NCI-H2107 treated with DMSO at 0.1 percent for 48 hours (cell line): ENCODE measurements around the gene PCNX3.
A peak's percentile ranks its signal among the peaks of the same experiment; 100 is the strongest.
"Not testable (repeated sequence)": the region's sequence is repeated elsewhere in the genome, so short reads cannot be mapped to it uniquely, and the experiment has no call there.

ENCODE experiments used
- DNase-seq: peaks from one replicate; lab custom pipeline; 2025; ENCODE audit not compliant: unreplicated experiment; lab: John Stamatoyannopoulos, UW

The PCNX3 gene

DNA sequence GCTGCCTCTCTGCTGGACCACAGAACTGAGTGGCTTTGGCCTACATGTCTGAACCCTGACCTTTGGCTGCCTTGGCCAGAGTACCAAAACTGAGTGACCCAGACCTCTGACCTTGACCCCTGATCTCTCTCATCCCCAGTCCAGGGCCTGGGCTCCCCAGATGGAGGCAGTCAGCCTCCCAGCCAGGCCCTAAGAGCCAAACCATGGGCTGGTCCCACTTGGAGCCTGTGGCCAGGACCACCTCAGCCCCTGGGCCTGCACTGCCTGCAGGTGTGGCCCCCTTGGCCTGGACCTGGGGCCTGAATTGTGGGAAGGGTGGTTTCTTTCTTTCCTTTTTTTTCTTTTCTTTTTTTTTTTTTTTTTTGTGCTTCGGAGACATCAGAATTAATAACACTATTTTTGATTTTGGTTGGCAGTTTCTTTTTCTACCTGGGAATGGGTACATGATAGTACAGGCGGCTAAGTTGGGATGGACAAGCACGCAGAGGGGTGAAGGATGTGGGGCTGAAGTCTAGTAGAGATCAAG is 21.5 kb downstream of the PCNX3 start:
- DNase-seq = no peak

DNA sequence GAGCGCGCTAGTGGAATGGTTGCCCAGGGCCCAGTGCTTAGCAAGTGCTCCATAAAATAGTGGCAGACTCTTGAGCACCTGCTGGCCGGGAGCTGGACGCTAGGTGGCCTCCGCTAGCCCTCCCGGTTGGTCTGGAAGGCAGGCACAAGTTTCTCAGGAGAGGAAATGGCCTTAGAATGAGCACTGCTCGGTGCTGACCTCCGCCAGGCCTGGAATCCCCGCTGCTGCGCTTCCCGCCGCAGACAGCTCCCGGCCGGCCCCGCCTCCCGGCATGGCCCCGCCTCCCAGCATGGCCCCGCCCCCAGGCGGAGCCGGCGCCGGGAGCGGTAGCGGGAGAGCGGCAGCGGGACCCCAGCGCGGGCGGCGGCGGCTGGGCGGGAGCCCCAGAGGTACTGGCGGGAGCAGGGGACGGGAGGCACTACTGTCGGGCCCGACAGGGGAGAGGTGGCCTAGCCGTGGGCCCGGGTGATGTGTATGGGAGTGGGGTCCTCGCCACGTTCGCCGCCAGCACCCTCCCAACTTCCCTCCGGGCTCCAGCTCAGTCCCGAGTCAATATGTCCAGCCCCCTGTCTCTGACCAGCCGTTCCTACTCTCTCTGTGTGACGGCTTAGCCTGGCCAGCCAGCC is 22.3 kb downstream of the PCNX3 start, which contains the start of gene SIPA1:
Gene SIPA1 (plus strand): TSS at position 308 of the 626 bp plus-strand sequence. CDS start 2,821 bp downstream, outside the sequence.
- no peak for DNase-seq

GRCh38 chr11:65639228-65639597 is 23.6 kb downstream of the PCNX3 start:
- not testable (repeated sequence) for DNase-seq

DNA sequence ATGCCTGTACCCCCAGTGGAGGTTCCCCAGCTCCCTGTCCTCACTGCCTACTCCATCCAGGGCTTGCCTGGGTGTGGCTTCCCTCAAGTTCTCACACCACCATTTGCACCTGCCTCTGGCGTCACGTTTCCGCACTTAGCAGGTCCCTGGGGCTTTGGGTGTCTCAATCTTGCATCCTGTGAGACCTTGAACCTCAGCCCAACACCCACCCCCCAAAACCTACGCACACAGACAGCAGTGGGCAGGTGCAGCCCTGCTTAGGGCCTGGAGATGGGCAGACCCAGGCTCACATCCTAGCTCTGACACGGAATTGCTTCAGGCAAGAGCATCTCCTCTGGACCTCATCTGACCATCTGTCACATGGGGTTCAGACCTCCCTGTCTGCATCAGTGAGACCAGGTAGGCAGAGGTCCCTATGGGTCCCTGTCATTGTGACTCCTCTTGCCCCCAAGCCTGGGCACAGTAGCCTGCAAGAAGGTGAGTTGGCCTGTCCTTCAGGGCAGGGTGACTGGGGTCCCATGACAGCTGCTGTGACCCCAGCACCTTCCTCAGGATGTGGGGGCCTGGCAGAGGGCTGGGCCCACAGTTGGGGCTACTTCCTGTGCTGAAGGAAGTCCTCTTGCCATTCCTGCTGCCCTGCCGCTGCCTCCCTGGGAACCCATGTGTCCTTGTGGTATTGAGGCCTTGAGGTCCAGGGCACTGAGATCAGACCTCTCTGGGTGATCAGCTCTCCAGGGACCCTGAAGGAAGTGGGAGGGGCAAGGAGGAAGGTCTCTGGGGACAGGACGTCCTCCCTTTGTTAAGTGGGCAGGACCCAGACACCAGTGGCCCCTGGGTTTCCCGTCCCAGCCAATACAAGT is 24.3 kb downstream of the PCNX3 start:
- DNase-seq = peak; percentile 77

DNA sequence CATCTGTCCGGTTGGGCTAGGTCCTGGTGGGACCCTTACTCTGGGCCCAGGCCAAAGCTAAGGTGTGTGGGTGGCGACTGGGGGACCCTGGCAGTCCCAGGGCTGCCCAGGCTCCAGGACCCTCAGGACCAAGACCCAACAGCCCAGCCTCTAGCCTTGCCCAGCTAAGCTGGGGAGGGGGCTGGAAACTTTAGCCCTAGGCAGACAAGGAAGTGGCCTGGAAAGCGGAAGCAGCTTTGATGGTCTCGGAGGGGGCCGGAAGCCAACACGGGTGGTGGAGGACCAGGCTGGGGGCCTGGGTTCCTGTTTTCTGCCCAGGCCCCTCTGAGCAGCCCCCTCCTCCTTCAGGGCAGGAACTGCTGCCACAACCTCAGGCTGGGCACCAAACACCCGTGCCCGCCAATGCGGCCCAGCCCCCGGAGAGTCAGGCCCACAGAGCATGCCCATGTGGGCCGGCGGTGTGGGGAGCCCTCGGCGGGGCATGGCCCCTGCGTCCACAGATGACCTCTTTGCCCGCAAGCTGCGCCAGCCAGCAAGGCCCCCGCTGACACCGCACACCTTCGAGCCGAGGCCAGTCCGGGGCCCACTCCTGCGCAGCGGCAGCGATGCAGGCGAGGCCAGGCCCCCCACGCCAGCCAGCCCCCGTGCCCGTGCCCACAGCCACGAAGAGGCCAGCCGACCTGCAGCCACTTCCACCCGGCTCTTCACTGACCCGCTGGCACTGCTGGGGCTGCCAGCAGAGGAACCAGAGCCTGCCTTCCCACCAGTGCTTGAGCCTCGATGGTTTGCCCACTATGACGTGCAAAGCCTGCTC is 25.1 kb downstream of the PCNX3 start:
- no peak for DNase-seq

- no peak for DNase-seq
These were observed 25.9 kb downstream of the PCNX3 start for GRCh38 chr11:65641297-65642013.

- no peak for DNase-seq
These were observed 26.6 kb downstream of the PCNX3 start for GRCh38 chr11:65642014-65642671.

GRCh38 chr11:65643971-65644370 is 28.4 kb downstream of the PCNX3 start:
- DNase-seq = no peak

DNA sequence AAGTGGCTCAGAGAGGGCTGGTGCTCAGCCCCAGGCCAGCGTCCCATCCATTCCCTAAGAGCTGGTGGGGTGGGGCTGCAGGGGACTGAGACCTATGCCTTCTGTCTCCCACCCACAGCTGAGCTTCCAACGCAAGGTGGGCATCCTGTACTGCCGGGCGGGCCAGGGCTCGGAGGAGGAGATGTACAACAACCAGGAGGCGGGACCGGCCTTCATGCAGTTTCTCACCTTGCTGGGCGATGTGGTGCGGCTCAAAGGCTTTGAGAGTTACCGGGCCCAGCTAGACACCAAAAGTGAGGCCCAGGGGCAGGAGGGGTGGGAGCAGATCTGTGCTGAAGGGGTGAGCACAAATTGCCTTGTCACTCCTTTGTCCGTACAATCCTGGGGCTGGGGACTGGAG is 29.3 kb downstream of the PCNX3 start:
- no peak for DNase-seq

DNA sequence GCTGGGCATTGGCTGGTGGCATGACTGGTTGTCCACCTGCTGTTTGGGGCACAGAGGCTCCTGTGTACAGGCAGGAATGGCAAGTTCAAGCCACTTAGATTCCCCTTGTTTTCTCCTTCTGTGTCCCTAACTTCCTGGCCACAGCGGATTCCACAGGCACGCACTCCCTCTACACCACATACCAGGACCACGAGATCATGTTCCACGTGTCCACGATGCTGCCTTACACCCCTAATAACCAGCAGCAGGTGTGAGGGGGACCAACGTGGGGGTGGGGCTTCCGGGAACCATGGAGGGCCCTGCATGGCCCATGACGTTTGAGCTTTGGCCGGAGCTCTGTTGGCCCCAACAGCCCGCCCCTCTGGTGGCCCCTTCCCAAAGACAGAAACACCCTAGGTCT is 30.1 kb downstream of the PCNX3 start:
- no peak for DNase-seq

DNA sequence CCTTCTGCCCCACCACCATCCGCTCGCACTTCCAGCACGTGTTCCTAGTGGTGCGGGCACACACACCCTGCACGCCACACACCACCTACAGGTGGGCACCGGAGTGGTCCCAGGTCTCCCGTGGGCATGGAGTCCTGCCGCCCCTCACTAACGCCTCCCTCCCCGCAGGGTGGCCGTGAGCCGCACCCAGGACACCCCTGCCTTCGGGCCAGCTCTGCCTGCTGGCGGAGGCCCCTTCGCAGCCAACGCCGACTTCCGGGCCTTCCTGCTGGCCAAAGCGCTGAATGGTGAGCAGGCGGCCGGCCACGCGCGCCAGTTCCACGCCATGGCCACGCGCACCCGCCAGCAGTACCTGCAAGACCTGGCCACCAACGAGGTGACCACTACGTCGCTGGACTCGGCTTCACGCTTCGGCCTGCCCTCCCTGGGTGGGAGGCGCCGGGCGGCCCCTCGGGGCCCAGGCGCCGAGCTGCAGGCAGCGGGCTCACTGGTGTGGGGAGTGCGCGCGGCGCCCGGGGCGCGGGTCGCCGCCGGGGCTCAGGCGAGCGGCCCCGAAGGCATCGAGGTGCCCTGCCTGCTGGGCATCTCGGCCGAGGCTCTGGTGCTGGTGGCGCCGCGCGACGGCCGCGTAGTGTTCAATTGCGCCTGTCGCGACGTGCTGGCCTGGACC is 30.8 kb downstream of the PCNX3 start:
- DNase-seq = no peak

GRCh38 chr11:65646958-65647701 is 31.6 kb downstream of the PCNX3 start:
- no peak for DNase-seq

GRCh38 chr11:65648997-65649493 is 33.5 kb downstream of the PCNX3 start:
- DNase-seq = no peak

- DNase-seq = no peak
These were observed 34.3 kb downstream of the PCNX3 start for GRCh38 chr11:65649656-65650546.

DNA sequence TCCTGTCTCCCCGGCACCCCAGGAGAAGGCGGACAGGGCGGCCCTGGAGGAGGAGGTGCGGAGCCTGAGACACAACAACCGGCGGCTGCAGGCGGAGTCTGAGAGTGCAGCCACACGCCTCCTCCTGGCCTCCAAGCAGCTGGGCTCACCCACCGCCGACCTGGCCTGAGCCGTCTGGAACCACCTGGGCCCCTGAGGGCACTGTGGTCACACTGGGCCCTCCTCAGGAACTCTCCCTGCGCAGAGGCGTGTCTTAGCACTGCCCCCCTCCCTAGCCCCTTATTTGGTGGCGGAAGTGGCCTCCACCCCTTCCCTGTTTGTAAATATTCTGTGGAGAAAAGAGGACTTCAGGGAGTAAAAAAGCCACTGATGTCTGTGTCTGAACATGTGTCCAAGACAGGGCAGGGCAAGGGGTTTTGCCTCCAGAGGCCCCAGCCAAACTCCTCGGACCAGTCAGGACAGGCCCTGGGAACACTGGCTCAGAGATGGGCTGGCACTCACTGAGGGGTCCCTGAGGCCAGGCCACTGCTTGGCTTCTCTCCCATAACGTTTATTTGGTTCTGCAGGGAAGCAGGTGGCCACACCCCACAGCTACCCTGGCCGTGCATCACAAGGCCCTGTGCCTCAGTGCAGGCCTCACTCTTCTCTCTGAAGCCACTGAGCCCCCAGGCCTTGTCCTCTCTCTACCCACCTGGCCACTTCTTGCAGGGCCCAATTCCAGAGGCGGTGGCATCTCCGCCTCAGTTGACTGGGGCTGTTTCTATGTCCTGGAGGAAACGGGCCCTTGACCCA is 35.2 kb downstream of the PCNX3 start:
- DNase-seq = no peak

DNA sequence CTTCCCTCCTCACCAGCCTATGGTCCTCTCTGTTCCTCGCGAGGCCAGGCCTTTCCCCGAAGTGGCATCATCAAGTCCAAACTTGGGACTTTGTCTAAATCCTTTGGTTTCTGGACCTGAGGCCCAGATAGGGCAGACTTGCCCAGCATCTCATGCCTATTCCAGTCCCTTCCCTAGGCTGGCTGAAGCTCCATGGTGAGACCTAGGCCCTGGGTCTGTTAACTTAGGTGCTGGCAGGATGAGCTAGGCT is 35.7 kb downstream of the PCNX3 start:
- DNase-seq = no peak
